Measurements from ENCODE around the gene CDH15. TPM values are rescaled to one million over a fixed set of nuclear protein-coding genes. Genes with fewer than 3 reads are reported as not detected.
A peak's percentile ranks its signal among the peaks of the same experiment; 100 is the strongest.

The CDH15 gene
- total and polyA plus RNA-seq, 2 of the 13 experiments (the other 11 are each of a cell fraction or from before 2014, with no cell fraction given): 0.74 to 2.2 TPM

DNA sequence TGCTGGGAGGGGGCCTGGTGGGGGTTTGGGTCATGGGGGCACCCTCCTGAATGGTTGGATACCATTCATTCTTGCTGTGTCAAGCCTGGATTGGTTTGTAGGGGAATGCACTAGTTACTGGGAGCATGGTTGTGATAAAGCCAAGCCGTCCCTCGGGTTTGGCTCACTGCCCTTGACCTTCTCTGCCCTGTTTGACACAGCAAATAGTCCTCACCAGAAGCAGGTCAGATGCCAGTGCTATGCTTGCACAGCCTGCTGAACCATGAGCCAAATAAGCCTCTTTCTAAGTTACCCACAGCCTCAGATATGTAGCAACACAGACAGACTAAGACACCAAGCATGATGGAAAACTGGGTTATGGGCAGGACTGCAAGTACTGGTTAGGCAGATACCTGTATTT is 60.6 kb downstream of the CDH15 start (continued):
- TF ChIP-seq PAX8 (CRISPR knock-in tag; IDR thresholded peaks at IDR 0.05; ENCODE audit: borderline replicate concordance): no peak
- peak; percentile 73 for TF ChIP-seq DPF2 (CRISPR knock-in tag; IDR thresholded peaks at IDR 0.05; ENCODE audit: borderline replicate concordance, low read depth)
- TF ChIP-seq, protein P1, sequence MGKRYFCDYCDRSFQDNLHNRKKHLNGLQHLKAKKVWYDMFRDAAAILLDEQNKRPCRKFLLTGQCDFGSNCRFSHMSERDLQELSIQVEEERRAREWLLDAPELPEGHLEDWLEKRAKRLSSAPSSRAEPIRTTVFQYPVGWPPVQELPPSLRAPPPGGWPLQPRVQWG (CRISPR knock-in tag; IDR thresholded peaks at IDR 0.05; ENCODE audit: borderline replicate concordance, low read depth): no peak
- TF ChIP-seq, protein P2, sequence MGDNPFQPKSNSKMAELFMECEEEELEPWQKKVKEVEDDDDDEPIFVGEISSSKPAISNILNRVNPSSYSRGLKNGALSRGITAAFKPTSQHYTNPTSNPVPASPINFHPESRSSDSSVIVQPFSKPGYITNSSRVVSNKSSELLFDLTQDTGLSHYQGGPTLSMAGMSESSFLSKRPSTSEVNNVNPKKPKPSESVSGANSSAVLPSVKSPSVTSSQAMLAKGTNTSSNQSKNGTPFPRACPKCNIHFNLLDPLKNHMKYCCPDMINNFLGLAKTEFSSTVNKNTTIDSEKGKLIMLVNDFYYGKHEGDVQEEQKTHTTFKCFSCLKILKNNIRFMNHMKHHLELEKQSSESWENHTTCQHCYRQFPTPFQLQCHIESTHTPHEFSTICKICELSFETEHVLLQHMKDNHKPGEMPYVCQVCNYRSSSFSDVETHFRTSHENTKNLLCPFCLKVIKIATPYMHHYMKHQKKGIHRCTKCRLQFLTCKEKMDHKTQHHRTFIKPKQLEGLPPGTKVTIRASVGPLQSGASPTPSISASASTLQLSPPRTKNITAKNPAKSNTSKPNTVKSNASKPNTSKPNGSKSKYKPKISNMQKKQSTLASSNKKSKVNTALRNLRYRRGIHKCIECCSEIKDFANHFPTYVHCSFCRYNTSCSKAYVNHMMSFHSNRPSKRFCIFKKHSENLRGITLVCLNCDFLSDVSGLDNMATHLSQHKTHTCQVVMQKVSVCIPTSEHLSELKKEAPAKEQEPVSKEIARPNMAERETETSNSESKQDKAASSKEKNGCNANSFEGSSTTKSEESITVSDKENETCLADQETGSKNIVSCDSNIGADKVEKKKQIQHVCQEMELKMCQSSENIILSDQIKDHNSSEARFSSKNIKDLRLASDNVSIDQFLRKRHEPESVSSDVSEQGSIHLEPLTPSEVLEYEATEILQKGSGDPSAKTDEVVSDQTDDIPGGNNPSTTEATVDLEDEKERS (CRISPR knock-in tag; IDR thresholded peaks at IDR 0.05): peak; percentile 72; the same call in 1 of the 2 replicates
- TF ChIP-seq ZNF713 (CRISPR knock-in tag; IDR thresholded peaks at IDR 0.05): no peak
- TF ChIP-seq ZNF543 (CRISPR knock-in tag; IDR thresholded peaks at IDR 0.05): peak; percentile 45; the same call in 1 of the 2 replicates
- 0 out of 2 replicates have a peak, but pooled peaks have one; percentile 12 for TF ChIP-seq ZFY (CRISPR knock-in tag; IDR thresholded peaks at IDR 0.05)
- TF ChIP-seq MAFK (conservative IDR thresholded peaks at IDR 0.05 in 1 of 2, IDR thresholded peaks at IDR 0.05 in 1 of 2; ENCODE audit: low read length in 2 of 2): peak in 1 of 2 experiments; percentile 16; a peak in 1 of 4 replicates
- 0 out of 2 replicates have a peak, but pooled peaks have one; percentile 14 for TF ChIP-seq RBAK (CRISPR knock-in tag; IDR thresholded peaks at IDR 0.05)
- TF ChIP-seq, protein P3, sequence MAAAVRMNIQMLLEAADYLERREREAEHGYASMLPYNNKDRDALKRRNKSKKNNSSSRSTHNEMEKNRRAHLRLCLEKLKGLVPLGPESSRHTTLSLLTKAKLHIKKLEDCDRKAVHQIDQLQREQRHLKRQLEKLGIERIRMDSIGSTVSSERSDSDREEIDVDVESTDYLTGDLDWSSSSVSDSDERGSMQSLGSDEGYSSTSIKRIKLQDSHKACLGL (CRISPR knock-in tag; IDR thresholded peaks at IDR 0.05): no peak
- peak; percentile 70 for TF ChIP-seq TBL1XR1 (IDR thresholded peaks at IDR 0.05; ENCODE audit: borderline replicate concordance, low read length, partially characterized antibody)
- no peak for TF ChIP-seq GABPA (IDR thresholded peaks at IDR 0.05; ENCODE audit: low read depth, low read length)
- TF ChIP-seq GABPA (CRISPR knock-in tag; IDR thresholded peaks at IDR 0.05; ENCODE audit: low read depth): peak; percentile 74
- TF ChIP-seq ZBTB1 (CRISPR knock-in tag; IDR thresholded peaks at IDR 0.05; ENCODE audit: borderline replicate concordance): no peak
- TF ChIP-seq ZNF124 (CRISPR knock-in tag; IDR thresholded peaks at IDR 0.05): peak; percentile 78; the same call in 1 of the 2 replicates
- TF ChIP-seq, protein P4, sequence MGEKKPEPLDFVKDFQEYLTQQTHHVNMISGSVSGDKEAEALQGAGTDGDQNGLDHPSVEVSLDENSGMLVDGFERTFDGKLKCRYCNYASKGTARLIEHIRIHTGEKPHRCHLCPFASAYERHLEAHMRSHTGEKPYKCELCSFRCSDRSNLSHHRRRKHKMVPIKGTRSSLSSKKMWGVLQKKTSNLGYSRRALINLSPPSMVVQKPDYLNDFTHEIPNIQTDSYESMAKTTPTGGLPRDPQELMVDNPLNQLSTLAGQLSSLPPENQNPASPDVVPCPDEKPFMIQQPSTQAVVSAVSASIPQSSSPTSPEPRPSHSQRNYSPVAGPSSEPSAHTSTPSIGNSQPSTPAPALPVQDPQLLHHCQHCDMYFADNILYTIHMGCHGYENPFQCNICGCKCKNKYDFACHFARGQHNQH (CRISPR knock-in tag; IDR thresholded peaks at IDR 0.05): peak; percentile 84; the same call in 1 of the 2 replicates
- TF ChIP-seq HOXD1 (CRISPR knock-in tag; IDR thresholded peaks at IDR 0.05): no peak
- TF ChIP-seq, protein P5, sequence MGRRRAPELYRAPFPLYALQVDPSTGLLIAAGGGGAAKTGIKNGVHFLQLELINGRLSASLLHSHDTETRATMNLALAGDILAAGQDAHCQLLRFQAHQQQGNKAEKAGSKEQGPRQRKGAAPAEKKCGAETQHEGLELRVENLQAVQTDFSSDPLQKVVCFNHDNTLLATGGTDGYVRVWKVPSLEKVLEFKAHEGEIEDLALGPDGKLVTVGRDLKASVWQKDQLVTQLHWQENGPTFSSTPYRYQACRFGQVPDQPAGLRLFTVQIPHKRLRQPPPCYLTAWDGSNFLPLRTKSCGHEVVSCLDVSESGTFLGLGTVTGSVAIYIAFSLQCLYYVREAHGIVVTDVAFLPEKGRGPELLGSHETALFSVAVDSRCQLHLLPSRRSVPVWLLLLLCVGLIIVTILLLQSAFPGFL (CRISPR knock-in tag; IDR thresholded peaks at IDR 0.05): no peak
- TF ChIP-seq ETV6 (CRISPR knock-in tag; conservative IDR thresholded peaks at IDR 0.05): no peak
- TF ChIP-seq ZSCAN31 (CRISPR knock-in tag; IDR thresholded peaks at IDR 0.05; ENCODE audit: low read depth): 0 out of 2 replicates have a peak, but pooled peaks have one; percentile 76
- peak; percentile 76 for TF ChIP-seq PITX1 (CRISPR knock-in tag; IDR thresholded peaks at IDR 0.05)
- TF ChIP-seq, protein P6, sequence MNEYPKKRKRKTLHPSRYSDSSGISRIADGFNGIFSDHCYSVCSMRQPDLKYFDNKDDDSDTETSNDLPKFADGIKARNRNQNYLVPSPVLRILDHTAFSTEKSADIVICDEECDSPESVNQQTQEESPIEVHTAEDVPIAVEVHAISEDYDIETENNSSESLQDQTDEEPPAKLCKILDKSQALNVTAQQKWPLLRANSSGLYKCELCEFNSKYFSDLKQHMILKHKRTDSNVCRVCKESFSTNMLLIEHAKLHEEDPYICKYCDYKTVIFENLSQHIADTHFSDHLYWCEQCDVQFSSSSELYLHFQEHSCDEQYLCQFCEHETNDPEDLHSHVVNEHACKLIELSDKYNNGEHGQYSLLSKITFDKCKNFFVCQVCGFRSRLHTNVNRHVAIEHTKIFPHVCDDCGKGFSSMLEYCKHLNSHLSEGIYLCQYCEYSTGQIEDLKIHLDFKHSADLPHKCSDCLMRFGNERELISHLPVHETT (CRISPR knock-in tag; conservative IDR thresholded peaks at IDR 0.05): no peak
